GM23338 (cell line): Measurements from ENCODE around the gene BLM. TPM values are rescaled to one million over a fixed set of nuclear protein-coding genes. Genes with fewer than 3 reads are reported as not detected.
A peak's percentile ranks its signal among the peaks of the same experiment; 100 is the strongest.

Source experiments
- ATAC-seq: fragments of 200-7000 bp; cut with Tn5 transposase; 3 replicates; pipeline ENCODE4 v1.9.1; 2020
- DNase-seq: peaks from one replicate; pipeline ENCODE4 v3.0.0-alpha.2; 2015; ENCODE audit warnings: low spot score
- H2AFZ ChIP-seq: fragments of 200-600 bp; sonication (generic); 2 replicates; pipeline ENCODE4 v1.8.0; 2016; ENCODE audit warnings: antibody characterized with exemption, mild to moderate bottlenecking, moderate library complexity
- H3F3A ChIP-seq: fragments of 200-600 bp; sonication (generic); replicated peaks from 2 replicates; pipeline ENCODE4 v1.8.0; 2017; ENCODE audit warnings: antibody characterized with exemption, mixed run types, low read depth
- H3K27ac ChIP-seq: fragments of 200-600 bp; sonication (generic); 2 replicates; pipeline ENCODE4 v1.6.1; 2016; ENCODE audit warnings: low read depth
- H3K27me3 ChIP-seq: fragments of 200-600 bp; sonication (generic); 2 replicates; pipeline ENCODE4 v1.8.0; 2016; ENCODE audit warnings: mild to moderate bottlenecking, mixed run types, moderate library complexity; ENCODE audit not compliant: insufficient read depth
- H3K36me3 ChIP-seq: fragments of 200-600 bp; sonication (generic); 2 replicates; pipeline ENCODE4 v1.8.0; 2016; ENCODE audit warnings: mild to moderate bottlenecking; ENCODE audit not compliant: insufficient read depth
- H3K4me1 ChIP-seq: fragments of 200-600 bp; sonication (generic); 2 replicates; pipeline ENCODE4 v1.8.0; 2016; ENCODE audit warnings: mild to moderate bottlenecking, moderate library complexity; ENCODE audit not compliant: insufficient read depth
- H3K4me2 ChIP-seq: fragments of 200-600 bp; sonication (generic); 2 replicates; pipeline ENCODE4 v1.7.1; 2017; ENCODE audit warnings: mixed run types
- H3K4me3 ChIP-seq: fragments of 200-600 bp; sonication (generic); 2 replicates; pipeline ENCODE4 v1.6.1; 2016; ENCODE audit warnings: mixed run types
- H3K79me2 ChIP-seq: fragments of 200-600 bp; sonication (generic); replicated peaks from 2 replicates; pipeline ENCODE4 v1.8.0; 2017; ENCODE audit warnings: mild to moderate bottlenecking; ENCODE audit not compliant: insufficient read depth
- H3K9me2 ChIP-seq: fragments of 200-600 bp; sonication (generic); 2 replicates; pipeline ENCODE4 v1.8.0; 2017; ENCODE audit not compliant: insufficient read depth
- H4K20me1 ChIP-seq: fragments of 200-600 bp; sonication (generic); replicated peaks from 2 replicates; pipeline ENCODE4 v1.8.0; 2017; ENCODE audit warnings: mild to moderate bottlenecking; ENCODE audit not compliant: insufficient read depth
- H3K27ac Mint-ChIP-seq: 2 replicates; pipeline ENCODE4 v1.8.0; 2020; ENCODE audit warnings: inconsistent platforms, mild to moderate bottlenecking, moderate library complexity, mixed read lengths
- H3K27me3 Mint-ChIP-seq: 3 replicates; pipeline ENCODE4 v1.8.0; 2022; ENCODE audit warnings: low read depth, mild to moderate bottlenecking, moderate library complexity, mixed read lengths, inconsistent platforms; ENCODE audit not compliant: insufficient read depth, poor library complexity
- H3K36me3 Mint-ChIP-seq: 3 replicates; pipeline ENCODE4 v1.8.0; 2021; ENCODE audit warnings: low read depth, mild to moderate bottlenecking, inconsistent platforms, moderate library complexity, mixed read lengths
- H3K4me1 Mint-ChIP-seq: 3 replicates; pipeline ENCODE4 v1.8.0; 2020; ENCODE audit warnings: mild to moderate bottlenecking, inconsistent platforms, mixed read lengths
- H3K4me3 Mint-ChIP-seq: 3 replicates; pipeline ENCODE4 v1.8.0; 2021; ENCODE audit warnings: moderate library complexity, mild to moderate bottlenecking, inconsistent platforms, mixed read lengths
- H3K9me3 Mint-ChIP-seq: 3 replicates; pipeline ENCODE4 v1.8.0; 2020; ENCODE audit warnings: moderate library complexity, mild to moderate bottlenecking, inconsistent platforms, mixed read lengths
- CREB1 ChIP-seq: fragments of 250-450 bp; sonication (Bioruptor Pico); IDR thresholded peaks from 2 replicates; pipeline ENCODE4 v1.5.0; 2020; ENCODE audit warnings: low read depth, mild to moderate bottlenecking, moderate library complexity
- CTCF ChIP-seq, 2 experiments: fragments of 200-600 bp in 1 of 2; sonication (generic) in 1 of 2; conservative IDR thresholded peaks; 2 replicates each; pipeline versions ENCODE4 v1.5.1 to v1.6.1; 2016 to 2017; ENCODE audit warnings: antibody characterized with exemption in 2 of 2, low read depth in 2 of 2, mild to moderate bottlenecking in 2 of 2, moderate library complexity in 1 of 2
- ETS1 ChIP-seq: IDR thresholded peaks from 2 replicates; pipeline ENCODE4 v1.6.1; 2016; ENCODE audit warnings: antibody characterized with exemption
- EZH2 ChIP-seq: fragments of 200-600 bp; sonication (generic); IDR thresholded peaks from one replicate; pipeline ENCODE4 v1.8.0; 2017; ENCODE audit warnings: antibody characterized with exemption, mild to moderate bottlenecking, low read depth; ENCODE audit not compliant: unreplicated experiment
- EZH2phosphoT487 ChIP-seq: fragments of 200-600 bp; sonication (generic); IDR thresholded peaks from one replicate; pipeline ENCODE4 v1.8.1; 2018; ENCODE audit warnings: antibody characterized with exemption; ENCODE audit not compliant: unreplicated experiment
- JUNB ChIP-seq: IDR thresholded peaks from one replicate; pipeline ENCODE4 v1.6.1; 2016; ENCODE audit warnings: antibody characterized with exemption; ENCODE audit not compliant: unreplicated experiment
- NANOG ChIP-seq: IDR thresholded peaks from 2 replicates; pipeline ENCODE4 v1.6.1; 2016; ENCODE audit warnings: antibody characterized with exemption, borderline replicate concordance
- POLR2AphosphoS5 ChIP-seq: IDR thresholded peaks from 2 replicates; pipeline ENCODE4 v1.6.1; 2016; ENCODE audit warnings: antibody characterized with exemption, low read depth
- REST ChIP-seq: IDR thresholded peaks from one replicate; pipeline ENCODE4 v1.6.1; 2018; ENCODE audit warnings: antibody characterized with exemption; ENCODE audit not compliant: unreplicated experiment
- STAT1 ChIP-seq: IDR thresholded peaks from one replicate; pipeline ENCODE4 v1.6.1; 2016; ENCODE audit warnings: antibody characterized with exemption; ENCODE audit not compliant: unreplicated experiment
- ZNF114 ChIP-seq: fragments of 250-450 bp; sonication (Bioruptor Pico); IDR thresholded peaks from 2 replicates; pipeline ENCODE4 v1.5.0; 2020; ENCODE audit warnings: mild to moderate bottlenecking, moderate library complexity
- ZNF331 ChIP-seq: fragments of 250-450 bp; sonication (Bioruptor Pico); IDR thresholded peaks from 2 replicates; pipeline ENCODE4 v1.5.0; 2020; ENCODE audit warnings: low read depth, mild to moderate bottlenecking, moderate library complexity
- ZNF462 ChIP-seq: fragments of 250-450 bp; sonication (Bioruptor Pico); IDR thresholded peaks from 2 replicates; pipeline ENCODE4 v1.5.0; 2020; ENCODE audit warnings: mild to moderate bottlenecking, moderate library complexity
- polyA plus RNA-seq: library from polyadenylated mRNA; unstranded; fragments of >200 nt; fragmentation: Nextera tagmentation; extraction: Ambion mirVana; gene quantifications from 2 replicates; pipeline ENCODE4 v1.2.1, GENCODE V29; 2016
- total RNA-seq: library from RNA; depleted of rRNA; stranded (reverse); fragments of >200 nt; shearing (Covaris generic); gene quantifications from 2 replicates; pipeline ENCODE4 v1.2.3, GENCODE V29; 2014

Gene BLM
- total and polyA plus RNA-seq, 2 experiments from 2014 or later = 43.1 to 43.3 TPM

- no peaks in the 10 kb centered on the region for H3K9me3 Mint-ChIP-seq
- 0 out of 2 replicates have a peak overlapping the region, but pooled peaks have one; percentile 6 for H3K27ac ChIP-seq
- no peak for DNase-seq
These were observed 117.5 kb downstream of the BLM start for GRCh38 chr15:90834626-90835025.

More at GRCh38 chr15:90834626-90835025, 117.5 kb downstream of the BLM start:
- no peaks in the 10 kb centered on the region for H3K36me3 Mint-ChIP-seq
- ATAC-seq = no peak
- H3K27me3 Mint-ChIP-seq = peaks cover 19% of the 10 kb centered on the region
- TF ChIP-seq EZH2 (no peak), JUNB (no peak), POLR2AphosphoS5 (no peak), CREB1 (CRISPR knock-in tag) (no peak), ZNF114 (no peak), REST (no peak), CTCF (conservative IDR thresholded peaks at IDR 0.05; ENCODE audit: low read depth in 2 of 2) (no peak), ZNF462 (CRISPR knock-in tag) (no peak), ETS1 (no peak), STAT1 (no peak), NANOG (no peak), EZH2phosphoT487 (no peak), ZNF331 (no peak)
- H3K4me3 ChIP-seq = no peak overlapping the region
- H3K79me2 ChIP-seq = no peaks in the 10 kb centered on the region
- peaks cover 40% of the 10 kb centered on the region for H3K4me1 Mint-ChIP-seq
- H3K27me3 ChIP-seq = no peaks in the 10 kb centered on the region
- no peak overlapping the region for H3K4me2 ChIP-seq
- peak overlapping the region; percentile 90 for H2AFZ ChIP-seq
- H3F3A ChIP-seq = peaks cover 10% of the 10 kb centered on the region; the same call in 1 of the 2 replicates
- no peak overlapping the region for H3K4me3 Mint-ChIP-seq
- H4K20me1 ChIP-seq = no peaks in the 10 kb centered on the region
- no peak overlapping the region for H3K27ac Mint-ChIP-seq
- H3K36me3 ChIP-seq = no peaks in the 10 kb centered on the region
- H3K4me1 ChIP-seq = peaks cover 14% of the 10 kb centered on the region
- H3K9me2 ChIP-seq = no peaks in the 10 kb centered on the region
